ENCODE data around the gene EIF3A. TPM values are rescaled to one million over a fixed set of nuclear protein-coding genes. Genes with fewer than 3 reads are reported as not detected.

EIF3A gene
- total RNA-seq, 1 donor from 2014 or later = 96.9 TPM

- DNase-seq (no peak), ATAC-seq (no peak)
- H3K4me3 ChIP-seq = no peak overlapping the region
- no peak overlapping the region for H3K27ac ChIP-seq
- H3K36me3 ChIP-seq = no peaks in the 10 kb centered on the region
- peaks cover 4% of the 10 kb centered on the region for H3K9me3 ChIP-seq
- H3K4me1 ChIP-seq = no peaks in the 10 kb centered on the region
- intact Hi-C loops (cut with DNase I) = no loop called here
- H3K27me3 ChIP-seq = no peaks in the 10 kb centered on the region
- TF ChIP-seq CTCF (IDR thresholded peaks at IDR 0.05) = no peak
Observed at GRCh38 chr10:118985576-118985975, 95.0 kb downstream of the EIF3A start.

Other genes starting within 250 kb of the EIF3A start
- 2.9 TPM for gene NANOS1, start 51.1 kb downstream of the EIF3A start, total RNA-seq
- 27.7 TPM for gene DENND10, start 23.3 kb upstream of the EIF3A start, total RNA-seq
- gene SFXN4, start 84.9 kb upstream of the EIF3A start, total RNA-seq = 20.8 TPM
- 76.7 TPM for gene PRDX3, start 98.0 kb upstream of the EIF3A start, total RNA-seq
- gene GRK5, start 126.8 kb upstream of the EIF3A start, total RNA-seq = 83.5 TPM